ENCODE data around the gene NCAPD2. TPM values are rescaled to one million over a fixed set of nuclear protein-coding genes. Genes with fewer than 3 reads are reported as not detected.
A peak's percentile ranks its signal among the peaks of the same experiment; 100 is the strongest.

NCAPD2 gene
- total RNA-seq, 1 donor from 2014 or later: 23.0 TPM

DNA sequence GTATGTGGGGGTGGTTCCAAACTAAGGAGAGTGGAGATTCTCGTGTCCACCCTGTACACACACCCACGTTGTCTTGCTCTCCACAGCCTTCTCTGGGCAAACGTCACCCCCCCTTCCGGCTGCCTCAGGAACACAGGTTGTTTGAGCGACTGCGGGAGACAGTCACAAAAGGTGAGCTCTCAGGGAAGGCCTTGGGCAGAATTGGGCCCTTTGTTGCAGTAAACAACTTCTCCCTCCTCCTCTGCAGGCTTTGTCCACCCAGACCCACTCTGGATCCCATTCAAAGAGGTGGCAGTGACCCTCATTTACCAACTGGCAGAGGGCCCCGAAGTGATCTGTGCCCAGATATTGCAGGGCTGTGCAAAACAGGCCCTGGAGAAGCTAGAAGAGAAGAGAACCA, 32.3 kb downstream of the NCAPD2 start:
- Histone ChIP-seq H3K4me3 (ENCODE audit: low read length in 3 of 3) (no peak overlapping the region), H3K27ac (ENCODE audit: low read depth, low read length) (no peak overlapping the region), H3K36me3 (ENCODE audit: control insufficient read depth in 3 of 3, insufficient read depth in 3 of 3, low read length in 3 of 3) (peaks cover 78 to 92% (median 85%) of the 10 kb centered on the region in 3 donors), H3K9ac (ENCODE audit: low read depth in 1 of 3, low read length in 3 of 3) (no peak overlapping the region), H3K9me3 (ENCODE audit: control insufficient read depth in 3 of 3, low read length in 3 of 3) (no peaks in the 10 kb centered on the region), H3K27me3 (ENCODE audit: control insufficient read depth in 3 of 3, insufficient read depth in 3 of 3, low read length in 3 of 3) (no peaks in the 10 kb centered on the region), H3K4me1 (ENCODE audit: control insufficient read depth in 3 of 3, insufficient read depth in 3 of 3, low read length in 3 of 3) (peaks cover 0 to 3% (median 0%) of the 10 kb centered on the region in 3 donors)

- no peaks in the 10 kb centered on the region for H3K27me3 ChIP-seq (ENCODE audit: control insufficient read depth in 3 of 3, insufficient read depth in 3 of 3, low read length in 3 of 3)
- no peak overlapping the region for H3K4me3 ChIP-seq (ENCODE audit: low read length in 3 of 3)
- H3K9ac ChIP-seq (ENCODE audit: low read depth in 1 of 3, low read length in 3 of 3): no peak overlapping the region
- peaks cover 72 to 85% (median 79%) of the 10 kb centered on the region in 3 donors for H3K36me3 ChIP-seq (ENCODE audit: control insufficient read depth in 3 of 3, insufficient read depth in 3 of 3, low read length in 3 of 3)
- H3K9me3 ChIP-seq (ENCODE audit: control insufficient read depth in 3 of 3, low read length in 3 of 3): no peaks in the 10 kb centered on the region
- peaks cover 4 to 8% (median 5%) of the 10 kb centered on the region in 3 donors for H3K4me1 ChIP-seq (ENCODE audit: control insufficient read depth in 3 of 3, insufficient read depth in 3 of 3, low read length in 3 of 3)
- H3K27ac ChIP-seq (ENCODE audit: low read depth, low read length): no peak overlapping the region
These were observed 33.0 kb downstream of the NCAPD2 start for GRCh38 chr12:6526766-6527525.

DNA sequence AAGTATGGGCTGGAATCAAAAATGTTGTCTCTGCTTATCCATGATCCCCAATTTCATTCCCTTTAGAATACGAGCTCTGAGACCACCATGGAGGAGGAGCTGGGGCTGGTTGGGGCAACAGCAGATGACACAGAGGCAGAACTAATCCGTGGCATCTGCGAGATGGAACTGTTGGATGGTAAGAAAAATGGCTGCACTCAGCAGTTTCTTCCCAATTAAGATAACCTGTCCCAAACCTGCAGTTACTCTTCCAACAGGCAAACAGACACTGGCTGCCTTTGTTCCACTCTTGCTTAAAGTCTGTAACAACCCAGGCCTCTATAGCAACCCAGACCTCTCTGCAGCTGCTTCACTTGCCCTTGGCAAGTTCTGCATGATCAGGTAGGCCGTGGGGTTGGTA, 33.8 kb downstream of the NCAPD2 start:
- Histone ChIP-seq H3K9me3 (ENCODE audit: control insufficient read depth in 3 of 3, low read length in 3 of 3) (no peaks in the 10 kb centered on the region), H3K4me3 (ENCODE audit: low read length in 3 of 3) (no peak overlapping the region), H3K27ac (ENCODE audit: low read depth, low read length) (no peak overlapping the region), H3K9ac (ENCODE audit: low read depth in 1 of 3, low read length in 3 of 3) (no peak overlapping the region), H3K27me3 (ENCODE audit: control insufficient read depth in 3 of 3, insufficient read depth in 3 of 3, low read length in 3 of 3) (no peaks in the 10 kb centered on the region), H3K4me1 (ENCODE audit: control insufficient read depth in 3 of 3, insufficient read depth in 3 of 3, low read length in 3 of 3) (peaks cover 11 to 15% (median 12%) of the 10 kb centered on the region in 3 donors), H3K36me3 (ENCODE audit: control insufficient read depth in 3 of 3, insufficient read depth in 3 of 3, low read length in 3 of 3) (peaks cover 66 to 79% (median 76%) of the 10 kb centered on the region in 3 donors)

- no peak overlapping the region for H3K27ac ChIP-seq (ENCODE audit: low read depth, low read length)
- H3K27me3 ChIP-seq (ENCODE audit: control insufficient read depth in 3 of 3, insufficient read depth in 3 of 3, low read length in 3 of 3): no peaks in the 10 kb centered on the region
- H3K36me3 ChIP-seq (ENCODE audit: control insufficient read depth in 3 of 3, insufficient read depth in 3 of 3, low read length in 3 of 3): peaks cover 61 to 71% (median 71%) of the 10 kb centered on the region in 3 donors
These were observed 34.8 kb downstream of the NCAPD2 start for GRCh38 chr12:6528539-6529235.

GRCh38 chr12:6529291-6529737, 35.4 kb downstream of the NCAPD2 start:
- Histone ChIP-seq H3K9me3 (ENCODE audit: control insufficient read depth in 3 of 3, low read length in 3 of 3) (no peaks in the 10 kb centered on the region), H3K36me3 (ENCODE audit: control insufficient read depth in 3 of 3, insufficient read depth in 3 of 3, low read length in 3 of 3) (peaks cover 58 to 66% (median 65%) of the 10 kb centered on the region in 3 donors), H3K27me3 (ENCODE audit: control insufficient read depth in 3 of 3, insufficient read depth in 3 of 3, low read length in 3 of 3) (no peaks in the 10 kb centered on the region), H3K4me3 (ENCODE audit: low read length in 3 of 3) (no peak overlapping the region), H3K27ac (ENCODE audit: low read depth, low read length) (no peak overlapping the region), H3K4me1 (ENCODE audit: control insufficient read depth in 3 of 3, insufficient read depth in 3 of 3, low read length in 3 of 3) (peaks cover 21 to 29% (median 25%) of the 10 kb centered on the region in 3 donors), H3K9ac (ENCODE audit: low read depth in 1 of 3, low read length in 3 of 3) (peak overlapping the region in 1 of 3 donors; percentile 33)

More at GRCh38 chr12:6528539-6529235, 34.8 kb downstream of the NCAPD2 start:
- Histone ChIP-seq H3K9me3 (ENCODE audit: control insufficient read depth in 3 of 3, low read length in 3 of 3) (no peaks in the 10 kb centered on the region), H3K4me1 (ENCODE audit: control insufficient read depth in 3 of 3, insufficient read depth in 3 of 3, low read length in 3 of 3) (peaks cover 21 to 24% (median 22%) of the 10 kb centered on the region in 3 donors), H3K9ac (ENCODE audit: low read depth in 1 of 3, low read length in 3 of 3) (peak overlapping the region in 1 of 3 donors; percentile 16), H3K4me3 (ENCODE audit: low read length in 3 of 3) (no peak overlapping the region)

GRCh38 chr12:6530576-6531260, 36.8 kb downstream of the NCAPD2 start:
- Histone ChIP-seq H3K4me3 (ENCODE audit: low read length in 3 of 3) (no peak overlapping the region), H3K9me3 (ENCODE audit: control insufficient read depth in 3 of 3, low read length in 3 of 3) (no peaks in the 10 kb centered on the region), H3K36me3 (ENCODE audit: control insufficient read depth in 3 of 3, insufficient read depth in 3 of 3, low read length in 3 of 3) (peaks cover 53 to 60% (median 60%) of the 10 kb centered on the region in 3 donors), H3K27ac (ENCODE audit: low read depth, low read length) (no peak overlapping the region), H3K4me1 (ENCODE audit: control insufficient read depth in 3 of 3, insufficient read depth in 3 of 3, low read length in 3 of 3) (peaks cover 25 to 39% (median 29%) of the 10 kb centered on the region in 3 donors), H3K27me3 (ENCODE audit: control insufficient read depth in 3 of 3, insufficient read depth in 3 of 3, low read length in 3 of 3) (no peaks in the 10 kb centered on the region), H3K9ac (ENCODE audit: low read depth in 1 of 3, low read length in 3 of 3) (no peak overlapping the region)

DNA sequence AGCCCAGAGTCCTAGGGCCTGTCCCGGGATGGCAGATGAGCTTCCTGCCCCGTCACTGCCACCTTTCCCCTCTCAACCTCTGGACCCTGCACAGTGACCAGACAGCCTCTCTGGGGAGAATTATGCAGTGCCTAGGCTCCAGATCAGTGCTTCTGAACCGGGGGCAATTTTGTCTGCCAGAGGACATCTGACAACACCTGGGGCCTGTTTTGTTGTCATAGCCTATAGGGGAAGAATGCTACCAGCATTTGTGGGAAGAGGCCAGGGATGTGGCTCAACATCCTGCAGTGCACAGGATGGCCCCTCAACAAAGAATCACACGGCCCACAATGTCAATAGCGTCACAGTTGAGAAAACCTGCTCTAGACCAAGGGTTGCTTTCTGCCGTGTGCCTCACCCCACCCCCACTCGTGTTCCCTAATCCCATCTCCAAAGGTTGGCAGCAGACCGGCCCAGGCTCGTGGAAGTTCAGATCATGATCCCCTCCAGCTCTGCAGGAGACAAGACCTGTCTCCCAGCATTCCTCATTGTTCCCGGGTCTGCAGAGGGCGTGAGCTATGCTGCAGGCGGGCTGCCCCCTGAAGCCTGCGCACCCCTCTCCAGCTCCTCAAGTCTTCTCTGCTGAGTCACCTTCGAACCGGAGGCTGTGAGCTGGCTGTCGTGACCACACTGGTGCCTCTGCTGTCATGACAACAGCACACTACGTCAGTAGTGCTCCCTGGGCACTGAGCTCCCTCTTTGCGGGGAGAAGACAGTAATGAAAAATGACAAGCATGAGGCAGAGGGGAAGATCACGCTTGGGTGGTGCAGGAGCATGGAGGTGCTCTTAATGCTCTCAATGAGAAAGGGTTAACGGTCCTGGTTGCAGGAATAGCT, 38.4 kb downstream of the NCAPD2 start:
- H3K36me3 ChIP-seq (ENCODE audit: control insufficient read depth in 3 of 3, insufficient read depth in 3 of 3, low read length in 3 of 3): peaks cover 52 to 60% (median 58%) of the 10 kb centered on the region in 3 donors
- peaks cover 41 to 54% (median 45%) of the 10 kb centered on the region in 3 donors for H3K4me1 ChIP-seq (ENCODE audit: control insufficient read depth in 3 of 3, insufficient read depth in 3 of 3, low read length in 3 of 3)
- H3K9ac ChIP-seq (ENCODE audit: low read depth in 1 of 3, low read length in 3 of 3): peak overlapping the region; percentile 93 to 99 (median 98)
- no peaks in the 10 kb centered on the region for H3K27me3 ChIP-seq (ENCODE audit: control insufficient read depth in 3 of 3, insufficient read depth in 3 of 3, low read length in 3 of 3)
- no peaks in the 10 kb centered on the region for H3K9me3 ChIP-seq (ENCODE audit: control insufficient read depth in 3 of 3, low read length in 3 of 3)
- H3K4me3 ChIP-seq (ENCODE audit: low read length in 3 of 3): peak overlapping the region; percentile 81 to 96 (median 96)
- H3K27ac ChIP-seq (ENCODE audit: low read depth, low read length): peak overlapping the region; percentile 97

DNA sequence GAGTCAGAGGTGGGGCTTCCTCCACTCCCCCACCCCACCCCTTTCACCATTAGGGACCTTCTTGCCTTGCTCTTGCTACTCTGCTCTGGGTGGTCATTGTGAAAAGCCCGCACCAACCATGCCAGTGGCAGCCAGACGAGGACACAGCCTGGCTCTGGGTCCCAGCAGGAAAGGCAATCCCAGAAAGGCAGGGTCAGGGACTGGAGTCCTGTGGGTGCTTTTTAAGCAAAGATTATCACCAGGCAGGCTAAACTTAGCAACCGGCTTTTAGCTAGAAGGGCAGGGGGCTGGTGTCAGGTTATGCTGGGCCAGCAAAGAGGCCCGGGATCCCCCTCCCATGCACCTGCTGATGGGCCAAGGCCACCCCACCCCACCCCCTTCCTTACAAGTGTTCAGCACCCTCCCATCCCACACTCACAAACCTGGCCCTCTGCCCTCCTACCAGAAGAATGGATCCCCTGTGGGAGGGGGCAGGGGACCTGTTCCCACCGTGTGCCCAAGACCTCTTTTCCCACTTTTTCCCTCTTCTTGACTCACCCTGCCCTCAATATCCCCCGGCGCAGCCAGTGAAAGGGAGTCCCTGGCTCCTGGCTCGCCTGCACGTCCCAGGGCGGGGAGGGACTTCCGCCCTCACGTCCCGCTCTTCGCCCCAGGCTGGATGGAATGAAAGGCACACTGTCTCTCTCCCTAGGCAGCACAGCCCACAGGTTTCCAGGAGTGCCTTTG, 39.2 kb downstream of the NCAPD2 start:
- Histone ChIP-seq H3K27me3 (ENCODE audit: control insufficient read depth in 3 of 3, insufficient read depth in 3 of 3, low read length in 3 of 3) (no peaks in the 10 kb centered on the region), H3K9ac (ENCODE audit: low read depth in 1 of 3, low read length in 3 of 3) (peak overlapping the region; percentile 93 to 99 (median 98)), H3K36me3 (ENCODE audit: control insufficient read depth in 3 of 3, insufficient read depth in 3 of 3, low read length in 3 of 3) (peaks cover 49 to 61% (median 57%) of the 10 kb centered on the region in 3 donors), H3K4me1 (ENCODE audit: control insufficient read depth in 3 of 3, insufficient read depth in 3 of 3, low read length in 3 of 3) (peaks cover 48 to 62% (median 53%) of the 10 kb centered on the region in 3 donors), H3K9me3 (ENCODE audit: control insufficient read depth in 3 of 3, low read length in 3 of 3) (no peaks in the 10 kb centered on the region), H3K27ac (ENCODE audit: low read depth, low read length) (peak overlapping the region; percentile 97), H3K4me3 (ENCODE audit: low read length in 3 of 3) (peak overlapping the region; percentile 81 to 96 (median 96))

DNA sequence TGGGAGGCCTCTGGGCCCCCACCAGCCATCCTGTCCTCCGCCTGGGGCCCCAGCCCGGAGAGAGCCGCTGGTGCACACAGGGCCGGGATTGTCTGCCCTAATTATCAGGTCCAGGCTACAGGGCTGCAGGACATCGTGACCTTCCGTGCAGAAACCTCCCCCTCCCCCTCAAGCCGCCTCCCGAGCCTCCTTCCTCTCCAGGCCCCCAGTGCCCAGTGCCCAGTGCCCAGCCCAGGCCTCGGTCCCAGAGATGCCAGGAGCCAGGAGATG, 39.7 kb downstream of the NCAPD2 start:
- H3K36me3 ChIP-seq (ENCODE audit: control insufficient read depth in 3 of 3, insufficient read depth in 3 of 3, low read length in 3 of 3): peaks cover 49 to 61% (median 57%) of the 10 kb centered on the region in 3 donors
- peak overlapping the region; percentile 97 for H3K27ac ChIP-seq (ENCODE audit: low read depth, low read length)
- no peaks in the 10 kb centered on the region for H3K27me3 ChIP-seq (ENCODE audit: control insufficient read depth in 3 of 3, insufficient read depth in 3 of 3, low read length in 3 of 3)
- H3K4me3 ChIP-seq (ENCODE audit: low read length in 3 of 3): peak overlapping the region; percentile 81 to 96 (median 96)
- no peaks in the 10 kb centered on the region for H3K9me3 ChIP-seq (ENCODE audit: control insufficient read depth in 3 of 3, low read length in 3 of 3)
- peaks cover 53 to 67% (median 58%) of the 10 kb centered on the region in 3 donors for H3K4me1 ChIP-seq (ENCODE audit: control insufficient read depth in 3 of 3, insufficient read depth in 3 of 3, low read length in 3 of 3)
- peak overlapping the region; percentile 93 to 99 (median 98) for H3K9ac ChIP-seq (ENCODE audit: low read depth in 1 of 3, low read length in 3 of 3)

Measured in skeletal muscle tissue (tissue), 4 donors.